NCI-H2227 (cell line): ENCODE results near the gene IFNB1.

Experiments
- DNase-seq: peaks from one replicate; lab custom pipeline; 2025; ENCODE audit not compliant: unreplicated experiment; lab: John Stamatoyannopoulos, UW

Gene IFNB1

GRCh38 chr9:21077781-21078180 lies at the start of gene IFNB1:
TSS of gene IFNB1 (minus strand) at chr9:21077942. CDS start at chr9:21077869, 73 bp downstream.
- DNase-seq = no peak

- DNase-seq = no peak
These were observed 44.0 kb upstream of the IFNB1 start for GRCh38 chr9:21121595-21122251.

DNA sequence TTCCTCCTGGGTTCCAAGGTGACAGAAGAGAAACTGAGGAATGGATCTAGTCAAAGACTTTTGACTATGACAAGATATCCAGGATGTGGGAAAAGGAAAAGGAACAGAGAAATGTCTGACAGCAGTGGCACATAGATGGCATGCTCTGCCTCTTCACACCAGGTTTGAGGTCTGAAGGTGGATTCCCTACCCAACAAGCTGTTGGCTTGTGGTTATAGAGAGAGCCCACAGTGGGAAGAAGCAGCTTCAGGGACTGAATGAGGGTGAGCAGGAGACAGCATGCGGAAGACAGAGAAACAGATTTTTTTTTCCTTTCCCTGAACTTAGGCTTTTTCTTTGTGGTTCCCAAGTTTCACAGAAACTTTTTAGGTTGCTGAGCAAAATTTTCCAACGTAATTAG lies 43.3 kb upstream of the IFNB1 start:
- no peak for DNase-seq

GRCh38 chr9:21119093-21119770 lies 41.5 kb upstream of the IFNB1 start:
- no peak for DNase-seq

- no peak for DNase-seq
These were observed 36.6 kb upstream of the IFNB1 start for GRCh38 chr9:21114311-21114710.

DNA sequence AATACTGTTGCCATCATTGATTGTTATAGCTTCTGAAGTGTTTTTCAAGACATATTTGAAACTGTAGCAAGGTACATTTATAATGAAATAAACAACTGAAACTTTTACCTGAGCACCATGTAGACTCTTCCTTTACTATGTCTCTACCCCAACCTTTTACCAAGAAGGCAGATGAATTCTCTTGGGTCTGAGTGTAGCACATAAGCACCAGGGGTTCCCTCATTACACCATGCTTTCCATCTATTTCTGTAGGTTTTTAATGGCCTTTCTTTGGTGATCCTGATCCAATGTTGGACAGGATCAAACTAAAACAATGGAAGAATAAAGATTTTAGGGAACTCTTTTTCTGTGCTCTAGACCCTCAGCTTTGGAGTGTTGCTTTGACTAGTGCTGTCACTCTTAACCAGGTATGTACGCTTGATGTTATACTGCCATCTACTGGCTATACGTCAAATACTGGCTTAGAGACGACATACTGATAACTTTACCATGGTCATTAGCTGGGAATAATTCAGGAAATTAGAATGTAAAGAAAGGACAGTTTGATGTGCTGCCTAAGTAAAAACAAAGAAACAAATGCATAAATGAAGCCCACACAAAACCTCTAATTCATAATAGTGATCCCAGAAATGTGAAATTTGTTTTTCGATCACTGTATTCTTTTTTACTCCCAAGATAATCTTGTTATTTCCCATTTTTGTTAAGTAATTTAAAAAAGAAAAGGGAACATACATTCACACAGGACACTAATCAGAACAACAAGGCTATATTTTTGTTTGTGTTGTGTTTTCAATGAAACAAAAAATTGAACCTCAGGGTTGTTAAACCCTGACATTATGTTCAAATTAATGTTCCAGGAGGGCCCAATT lies 33.2 kb upstream of the IFNB1 start:
- peak; percentile 82 for DNase-seq

DNA sequence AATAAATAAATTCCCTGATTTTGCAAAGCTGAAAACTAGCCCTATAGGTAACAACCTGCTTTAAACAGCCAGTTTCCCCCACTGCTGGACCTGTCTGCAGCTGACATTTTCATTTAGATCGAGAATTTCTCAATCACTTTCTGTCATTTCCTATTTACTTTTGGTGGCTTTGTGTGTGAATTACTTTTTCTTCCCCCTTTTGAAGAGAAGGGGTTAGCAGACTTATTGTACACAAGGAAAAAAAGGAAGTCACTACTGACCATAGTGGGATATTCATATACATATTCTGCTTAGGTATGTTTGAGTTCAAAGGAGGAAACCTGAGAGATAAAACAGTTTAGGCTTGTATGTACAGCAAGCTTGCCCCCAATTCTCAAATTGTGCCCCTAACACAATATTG lies 27.0 kb upstream of the IFNB1 start:
- DNase-seq = no peak

DNA sequence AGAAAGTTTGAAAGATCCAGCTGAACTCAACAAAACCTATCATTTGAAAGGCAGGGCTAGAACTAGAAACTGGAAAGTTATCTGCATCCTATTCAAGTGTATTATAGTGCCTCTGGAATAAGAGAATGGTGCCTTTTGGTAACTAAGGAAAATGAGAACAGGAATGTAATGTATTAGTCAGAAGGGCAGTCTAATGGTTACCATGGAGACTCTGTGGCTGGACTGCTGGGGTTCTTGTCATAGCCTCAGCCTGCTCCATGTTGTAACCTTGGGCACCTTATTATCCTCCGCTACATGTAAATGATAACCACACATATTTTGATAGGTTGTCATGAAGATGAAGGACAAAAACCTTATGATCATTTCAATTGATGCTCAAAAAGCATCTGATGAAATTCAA lies 24.6 kb upstream of the IFNB1 start:
- no peak for DNase-seq

DNA sequence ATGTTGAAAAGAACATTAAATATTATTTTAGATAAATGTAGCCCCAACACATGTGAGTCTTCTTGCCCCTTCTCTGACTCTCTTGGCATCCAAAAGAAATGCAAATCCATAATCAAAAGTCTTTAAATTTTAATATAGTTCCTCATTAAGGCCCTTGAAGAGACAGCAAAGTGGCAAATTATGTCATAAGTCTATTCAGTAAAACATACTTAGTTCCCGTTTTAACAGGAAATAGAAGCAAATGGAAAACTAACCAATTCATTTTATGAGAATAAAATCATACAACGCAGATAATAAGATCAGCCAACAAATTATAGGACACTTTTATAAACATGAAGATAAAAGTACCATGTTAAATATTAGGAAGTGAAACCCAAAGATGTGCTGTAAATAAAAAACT lies 20.1 kb upstream of the IFNB1 start:
- no peak for DNase-seq

- DNase-seq = no peak
These were observed 19.1 kb upstream of the IFNB1 start for GRCh38 chr9:21096901-21097255.

GRCh38 chr9:21096172-21096900 lies 18.6 kb upstream of the IFNB1 start:
- DNase-seq = no peak

DNA sequence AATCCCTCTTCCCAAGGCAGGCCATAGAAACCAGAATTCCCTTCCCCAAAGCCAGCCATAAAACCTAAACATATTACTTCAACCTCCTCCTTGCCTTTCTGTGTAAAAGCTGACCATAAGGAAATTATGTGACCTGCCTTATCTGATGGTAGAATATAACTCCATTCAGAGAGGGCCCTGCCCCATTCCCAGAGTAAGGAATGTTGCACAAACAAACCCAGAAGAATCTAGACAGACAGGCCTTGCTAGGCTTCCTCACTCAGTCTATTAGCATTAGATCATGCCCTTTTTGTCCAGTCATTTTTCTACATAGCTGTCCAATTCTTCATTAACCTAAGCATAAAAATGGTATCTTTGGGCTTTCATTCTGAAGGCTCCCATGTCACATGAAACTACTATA lies 17.8 kb upstream of the IFNB1 start:
- no peak for DNase-seq

- DNase-seq = no peak
These were observed 8.8 kb upstream of the IFNB1 start for GRCh38 chr9:21086538-21086937.

DNA sequence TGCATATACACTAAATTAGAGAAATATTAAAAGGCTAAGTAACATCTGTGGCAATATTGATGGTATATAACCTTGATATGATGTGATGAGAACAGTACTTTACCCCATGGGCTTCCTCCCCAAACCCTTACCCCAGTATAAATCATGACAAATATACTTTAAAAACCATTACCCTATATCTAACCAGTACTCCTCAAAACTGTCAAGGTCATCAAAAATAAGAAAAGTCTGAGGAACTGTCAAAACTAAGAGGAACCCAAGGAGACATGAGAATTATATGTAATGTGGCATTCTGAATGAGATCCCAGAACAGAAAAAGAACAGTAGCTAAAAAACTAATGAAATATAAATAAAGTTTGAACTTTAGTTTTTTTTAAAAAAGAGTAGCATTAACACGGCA lies 7.3 kb upstream of the IFNB1 start:
- no peak for DNase-seq

DNA sequence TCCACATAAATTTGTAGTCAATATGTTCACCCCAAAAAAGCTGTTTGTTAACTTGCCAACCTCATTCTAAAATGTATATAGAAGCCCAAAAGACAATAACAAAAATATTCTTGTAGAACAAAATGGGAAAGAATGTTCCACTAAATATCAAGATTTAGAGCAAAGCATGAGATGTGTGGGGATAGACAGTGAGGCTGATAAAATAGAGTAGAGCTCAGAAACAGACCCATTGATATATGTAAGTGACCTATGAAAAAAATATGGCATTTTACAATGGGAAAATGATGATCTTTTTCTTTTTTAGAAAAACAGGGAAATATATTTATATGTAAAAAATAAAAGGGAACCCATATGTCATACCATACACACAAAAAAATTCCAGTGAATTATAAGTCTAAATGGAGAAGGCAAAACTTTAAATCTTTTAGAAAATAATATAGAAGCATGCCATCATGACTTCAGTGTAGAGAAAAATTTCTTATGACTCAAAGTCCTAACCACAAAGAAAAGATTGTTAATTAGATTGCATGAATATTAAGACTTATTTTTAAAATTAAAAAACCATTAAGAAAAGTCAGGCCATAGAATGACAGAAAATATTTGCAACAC lies 6.6 kb upstream of the IFNB1 start:
- no peak for DNase-seq

GRCh38 chr9:21082671-21083070 lies 4.9 kb upstream of the IFNB1 start:
- DNase-seq = no peak

DNA sequence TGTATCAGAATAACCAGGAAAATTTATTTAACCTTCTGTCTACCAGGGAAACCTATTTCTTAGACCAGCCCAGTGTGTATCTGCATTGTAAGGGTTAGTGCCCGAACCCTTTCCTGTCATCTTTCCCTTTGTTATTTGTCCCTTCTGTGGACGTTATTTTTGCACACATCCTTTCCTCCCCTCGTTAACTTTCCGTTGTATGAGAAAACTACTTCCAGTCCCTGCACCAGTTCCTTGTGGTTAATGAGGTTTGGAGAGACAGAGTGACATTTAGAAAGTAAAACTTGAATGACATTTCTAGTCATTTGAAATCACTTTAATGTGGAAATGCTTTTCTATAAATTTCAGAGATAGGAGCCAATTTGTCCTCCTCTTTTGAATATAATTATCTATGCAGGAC lies 4.3 kb upstream of the IFNB1 start:
- no peak for DNase-seq

DNA sequence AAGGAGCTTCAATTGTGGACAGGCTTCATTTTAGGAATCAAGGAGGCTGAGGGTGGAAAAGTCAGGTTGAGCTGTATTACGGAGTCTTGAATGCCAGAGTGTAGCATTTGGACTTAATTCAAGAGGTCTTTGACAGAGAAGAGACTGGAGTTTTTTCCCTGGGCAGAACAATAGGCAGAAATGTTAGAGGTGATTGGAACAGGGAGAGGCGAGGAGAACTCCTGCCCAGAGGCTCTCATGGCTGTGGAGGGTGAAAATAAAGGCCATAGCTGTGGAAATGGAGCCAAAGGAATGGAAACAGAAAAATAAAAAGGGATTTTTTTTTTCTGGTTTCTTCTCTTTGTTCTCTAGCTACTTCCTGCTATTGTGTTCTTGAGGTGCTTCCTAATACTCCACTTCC lies 3.7 kb upstream of the IFNB1 start:
- DNase-seq = no peak

DNA sequence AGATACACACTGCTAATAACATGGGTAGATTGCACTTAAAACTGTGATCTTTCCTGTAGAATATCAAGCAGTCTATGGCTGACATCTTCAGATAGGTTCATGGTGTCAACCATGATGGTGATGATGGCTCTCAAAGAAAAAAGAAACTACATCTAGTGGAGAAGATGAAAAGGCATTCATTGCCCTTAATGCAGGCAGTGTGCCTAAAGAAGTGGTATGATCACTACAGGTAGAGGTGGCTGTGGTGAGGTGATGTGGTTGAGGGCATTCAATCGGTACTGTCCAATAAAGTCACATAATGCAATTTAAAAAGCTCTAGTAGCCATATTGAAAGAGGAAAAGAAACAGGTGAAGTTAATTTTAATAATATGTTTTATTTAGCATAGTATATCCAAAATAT lies 3.1 kb upstream of the IFNB1 start:
- no peak for DNase-seq

GRCh38 chr9:21078702-21079101 lies 960 bp upstream of the IFNB1 start:
- DNase-seq = no peak

GRCh38 chr9:21075484-21075883 lies 2.3 kb downstream of the IFNB1 start:
- DNase-seq = no peak
